A673 (cell line): ENCODE measurements around the gene TMEM43.

Experiments
- CTCF ChIP-seq: fragments of 300-800, 200-600 bp; sonication (generic); conservative IDR thresholded peaks from 2 replicates; pipeline ENCODE4 v1.5.1; 2017; ENCODE audit warnings: low read depth, mild to moderate bottlenecking, antibody characterized with exemption, low read length, moderate library complexity, mixed read lengths
- EZH2 ChIP-seq: fragments of 200-600 bp; sonication (generic); IDR thresholded peaks from 2 replicates; pipeline ENCODE4 v1.6.1; 2017; ENCODE audit warnings: borderline replicate concordance, low read depth, mild to moderate bottlenecking, mixed read lengths, antibody characterized with exemption, low read length; ENCODE audit not compliant: poor library complexity, severe bottlenecking

- TF ChIP-seq EZH2 (no peak), CTCF (no peak)
These were observed 33.1 kb downstream of the TMEM43 start for GRCh38 chr3:14157951-14158350.
